ENCODE results near the gene CACNA1C.

The CACNA1C gene

DNA sequence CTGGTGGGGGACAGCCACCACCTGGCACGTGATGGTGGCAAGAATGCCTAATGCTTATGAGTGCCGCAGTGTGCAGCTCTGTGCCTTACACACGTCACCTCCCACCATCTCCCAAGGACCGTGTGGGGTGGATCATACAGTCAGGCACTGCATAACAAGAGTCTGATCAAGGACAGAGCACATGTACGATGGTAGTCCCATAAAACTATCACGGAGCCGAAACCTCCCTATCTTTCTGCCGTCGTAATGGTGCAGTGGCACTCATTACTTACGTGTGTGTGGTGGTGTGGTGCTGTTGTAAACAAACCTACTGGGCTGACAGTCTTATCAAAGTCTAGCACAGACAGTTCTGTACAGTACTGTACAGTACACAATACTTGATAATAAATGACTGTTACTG is 89.3 kb downstream of the CACNA1C start:
- DNase-seq = no peak

DNA sequence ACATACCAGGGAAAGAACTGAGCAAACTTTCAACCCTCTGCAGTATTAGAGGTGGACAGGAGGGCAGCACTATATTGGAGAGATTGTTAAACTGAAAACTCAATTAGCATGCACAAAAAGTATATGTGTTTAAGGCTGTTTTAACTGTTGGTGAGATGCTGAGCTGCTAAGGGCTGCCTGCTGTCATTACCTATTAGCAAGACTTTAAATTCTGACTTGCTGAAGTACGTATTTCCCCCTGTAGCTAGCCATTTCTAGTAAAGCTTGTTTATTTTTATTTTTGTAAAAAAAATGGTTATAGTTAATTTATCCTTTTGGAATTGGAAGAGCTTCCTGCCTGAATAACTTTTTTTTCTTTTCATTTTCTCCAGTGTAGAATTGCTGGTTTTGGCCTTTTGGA is 92.2 kb downstream of the CACNA1C start:
- no peak for DNase-seq

DNA sequence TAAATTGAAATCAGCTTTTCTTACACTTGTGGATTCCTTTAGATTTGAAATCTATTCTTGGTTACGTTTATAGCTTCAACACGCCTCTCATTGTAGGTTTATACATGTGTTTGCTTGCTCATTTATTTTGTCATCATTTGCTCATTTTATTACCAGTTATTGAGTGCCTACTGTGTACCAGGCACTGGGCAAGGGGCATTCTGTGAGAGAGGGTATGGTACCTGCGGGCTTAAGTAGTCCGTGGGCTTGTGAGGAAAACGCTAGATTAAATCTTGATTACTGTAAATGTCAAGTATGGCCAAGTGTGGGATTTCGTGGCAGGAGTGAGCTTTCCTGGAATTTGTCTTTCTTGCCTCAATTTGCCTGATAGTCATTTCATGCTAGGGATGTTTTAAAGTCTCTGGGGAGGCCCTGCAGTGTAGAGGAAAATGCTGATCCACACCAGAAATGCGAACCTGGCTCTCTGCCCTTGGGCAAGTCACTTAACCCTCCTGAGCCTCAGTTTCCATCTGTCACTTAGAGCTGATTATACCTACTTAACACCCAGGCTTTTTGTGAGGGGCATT is 92.7 kb downstream of the CACNA1C start:
- DNase-seq = no peak

DNA sequence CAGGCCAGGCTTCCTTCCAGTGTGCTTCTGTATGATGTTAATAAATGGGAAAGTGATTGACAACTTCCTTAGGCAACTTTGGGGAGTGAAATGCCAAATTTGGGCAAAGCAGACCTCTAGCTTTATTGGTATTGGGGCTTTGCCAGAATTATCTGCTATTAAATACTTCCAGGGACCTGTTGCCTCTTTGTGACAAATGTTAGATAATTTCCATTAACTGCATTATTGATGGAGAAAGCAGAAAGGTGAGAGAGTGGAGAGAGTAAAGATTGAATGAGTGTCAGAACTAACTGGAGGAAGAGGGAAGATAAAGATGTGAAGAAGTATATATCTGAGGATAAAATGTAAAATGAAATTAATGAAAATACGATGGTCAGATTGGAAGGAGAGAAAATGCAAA is 94.5 kb downstream of the CACNA1C start:
- DNase-seq = no peak

DNA sequence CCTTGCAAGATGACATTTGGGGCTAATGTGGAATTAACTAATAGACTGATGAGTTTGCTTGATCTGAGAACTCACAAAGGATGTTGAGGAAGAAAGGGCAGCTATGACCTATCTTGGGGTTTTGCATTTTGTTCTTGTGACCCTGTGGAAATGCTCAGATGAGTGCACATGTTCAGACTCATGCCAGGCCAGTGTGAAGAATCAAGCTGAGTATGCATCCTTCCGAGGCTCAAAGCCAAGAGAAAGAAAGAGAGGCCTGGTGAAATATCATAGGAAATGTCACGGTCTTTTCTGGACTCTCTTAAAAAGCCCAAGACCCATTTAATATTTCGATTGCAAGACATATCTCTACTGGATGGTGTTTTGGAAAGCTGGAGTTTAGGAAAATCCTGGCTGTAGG is 96.3 kb downstream of the CACNA1C start:
- no peak for DNase-seq

DNA sequence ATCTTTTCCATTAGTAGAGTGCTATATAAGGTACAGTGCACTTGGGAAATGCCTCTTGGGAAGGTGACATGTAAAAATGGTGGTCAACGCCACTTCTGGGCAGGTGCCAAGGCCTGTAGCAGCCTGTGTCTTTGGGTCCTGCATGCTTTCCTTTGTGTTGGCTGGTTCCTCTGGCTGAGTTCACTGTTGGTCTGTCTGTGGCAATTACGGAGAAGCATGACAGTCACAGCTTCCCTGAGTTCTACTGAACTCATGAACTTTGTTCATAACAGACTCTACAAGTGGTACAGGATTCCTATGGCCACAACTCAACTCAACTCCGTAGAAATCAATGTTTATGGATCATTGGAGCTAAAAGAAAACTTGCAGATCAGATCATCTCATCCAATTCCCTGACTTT is 98.0 kb downstream of the CACNA1C start:
- no peak for DNase-seq

DNA sequence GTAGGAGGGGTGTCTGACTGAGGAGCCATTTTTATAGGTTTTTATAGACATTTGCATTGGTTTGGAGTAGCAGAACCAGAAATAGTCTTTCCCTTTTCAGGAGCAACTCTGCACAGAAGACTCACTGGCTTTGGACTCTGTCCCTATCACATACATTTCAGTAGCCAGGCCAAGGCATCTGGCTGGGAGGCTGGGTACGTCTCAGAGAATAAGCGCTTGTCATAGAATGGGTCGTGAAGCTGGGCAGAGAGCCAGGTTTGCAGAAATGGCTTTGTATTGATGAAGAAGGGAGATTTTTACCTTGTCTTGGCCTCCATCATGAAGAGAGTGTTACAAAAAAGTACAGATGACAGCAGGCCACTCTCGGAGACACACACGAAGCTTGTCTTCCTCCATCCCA is 98.6 kb downstream of the CACNA1C start:
- DNase-seq = no peak

DNA sequence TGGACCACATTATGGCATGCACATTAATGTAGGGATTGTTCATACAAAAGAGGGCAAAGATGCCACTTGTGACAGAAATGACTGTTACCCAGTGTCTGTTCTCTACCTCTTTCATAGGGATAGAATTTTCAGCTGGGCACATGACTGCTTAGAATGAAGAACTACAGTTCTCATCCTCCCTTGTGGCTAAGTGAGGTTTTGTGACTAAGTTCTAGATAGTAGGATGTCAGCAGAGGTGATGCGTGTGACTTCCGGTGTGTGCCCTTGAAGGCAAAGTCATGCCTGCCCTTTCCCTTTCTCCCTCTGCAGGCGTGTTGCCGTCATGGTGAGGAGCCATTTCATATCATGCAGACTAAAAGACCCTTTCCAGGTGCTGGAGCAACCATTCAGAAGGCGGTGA is 99.3 kb downstream of the CACNA1C start:
- DNase-seq = no peak

DNA sequence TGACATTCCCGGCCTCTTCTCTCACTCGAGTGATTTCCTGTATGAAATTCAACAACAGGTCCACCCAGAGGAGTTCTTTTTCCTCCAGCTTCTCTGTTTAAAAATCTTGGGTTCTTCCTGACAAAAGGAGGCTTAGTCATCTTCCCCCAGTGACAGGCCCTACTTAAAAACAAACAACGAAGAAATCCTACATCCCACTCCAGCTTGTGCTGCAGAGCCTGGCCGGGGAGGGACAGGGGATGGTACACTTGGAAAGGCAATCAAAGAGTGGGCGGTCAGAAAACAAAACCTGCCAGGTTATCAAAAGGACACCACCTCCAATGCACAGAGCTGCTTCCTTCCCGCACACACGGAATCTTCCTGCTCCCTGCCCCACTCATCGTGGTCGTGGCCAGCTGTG is 101.3 kb downstream of the CACNA1C start:
- DNase-seq = no peak

DNA sequence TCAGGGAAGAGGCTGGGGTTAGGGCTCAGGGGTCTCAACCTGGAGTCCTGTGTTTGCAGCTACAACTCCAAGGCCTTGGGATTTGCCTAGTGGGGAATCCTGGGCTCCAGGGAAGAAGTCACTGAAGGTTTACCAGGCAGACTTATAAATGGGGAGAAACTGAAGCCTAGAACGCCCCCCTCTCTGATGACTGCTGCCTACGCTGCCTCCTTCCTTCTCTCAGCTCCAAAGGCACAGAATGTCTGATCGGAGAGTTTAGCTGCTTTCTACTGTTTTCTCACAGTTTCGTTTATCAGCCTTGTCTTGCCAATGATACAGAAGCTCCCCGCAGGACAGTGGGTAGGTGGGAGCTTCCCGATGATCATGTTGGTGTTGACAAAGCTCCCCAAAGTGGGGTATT is 101.7 kb downstream of the CACNA1C start:
- no peak for DNase-seq

DNA sequence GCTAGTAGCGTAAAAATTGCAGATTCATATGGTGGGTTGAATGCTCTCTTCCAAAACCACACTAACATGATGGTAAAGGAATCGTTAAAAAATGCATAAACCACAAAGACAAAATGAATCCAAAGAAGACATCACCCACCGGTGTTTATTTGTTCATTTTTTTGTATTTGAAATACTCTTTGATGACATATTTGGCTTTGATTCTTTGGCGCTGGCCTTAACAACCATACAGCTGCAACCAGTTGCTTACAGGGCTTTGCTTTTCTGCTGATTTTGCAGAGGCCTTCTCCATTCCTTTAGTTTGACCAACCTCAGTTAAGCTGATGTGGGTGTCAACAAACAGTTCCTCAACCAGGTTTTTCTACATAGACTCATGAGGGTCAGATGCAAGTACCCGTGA is 103.5 kb downstream of the CACNA1C start:
- no peak for DNase-seq

DNA sequence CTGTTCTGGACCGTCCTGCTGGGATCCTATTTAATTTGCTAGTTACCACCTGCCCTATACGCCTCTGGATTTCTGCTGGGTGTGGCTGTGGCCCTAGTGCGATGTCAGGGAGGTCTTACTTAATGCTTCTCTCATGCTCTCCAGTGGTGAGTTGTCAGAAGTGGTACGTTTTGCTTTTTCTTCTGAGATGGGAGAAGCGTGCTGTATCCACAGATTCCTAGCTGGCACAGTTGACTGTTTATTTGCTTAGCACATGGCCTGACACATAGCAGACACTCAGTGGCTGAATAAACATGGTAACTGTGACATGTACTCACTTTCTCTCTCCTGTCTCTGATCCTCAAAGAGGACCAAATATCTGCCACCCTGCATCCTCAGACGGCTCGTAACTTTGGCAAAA is 107.3 kb downstream of the CACNA1C start:
- no peak for DNase-seq

DNA sequence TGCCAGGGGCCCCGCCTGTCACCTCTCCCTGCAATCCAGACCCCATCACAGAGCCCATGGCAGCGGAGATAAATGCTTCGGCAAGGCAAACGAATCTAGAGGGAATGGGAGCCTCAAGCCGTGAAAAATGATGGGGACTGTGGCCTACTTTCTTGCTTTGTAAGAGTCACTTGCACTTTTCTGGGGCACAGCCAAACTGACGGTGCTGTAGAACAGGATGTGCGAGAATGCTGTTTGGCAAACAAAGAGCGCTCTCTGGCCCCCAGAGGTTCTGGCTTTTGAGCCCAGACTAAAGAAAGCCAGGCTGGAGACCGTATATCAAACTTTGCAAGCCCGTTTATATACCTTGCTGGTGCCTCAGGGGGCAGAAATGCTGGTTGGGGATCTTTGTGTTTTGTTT is 108.7 kb downstream of the CACNA1C start:
- no peak for DNase-seq

DNA sequence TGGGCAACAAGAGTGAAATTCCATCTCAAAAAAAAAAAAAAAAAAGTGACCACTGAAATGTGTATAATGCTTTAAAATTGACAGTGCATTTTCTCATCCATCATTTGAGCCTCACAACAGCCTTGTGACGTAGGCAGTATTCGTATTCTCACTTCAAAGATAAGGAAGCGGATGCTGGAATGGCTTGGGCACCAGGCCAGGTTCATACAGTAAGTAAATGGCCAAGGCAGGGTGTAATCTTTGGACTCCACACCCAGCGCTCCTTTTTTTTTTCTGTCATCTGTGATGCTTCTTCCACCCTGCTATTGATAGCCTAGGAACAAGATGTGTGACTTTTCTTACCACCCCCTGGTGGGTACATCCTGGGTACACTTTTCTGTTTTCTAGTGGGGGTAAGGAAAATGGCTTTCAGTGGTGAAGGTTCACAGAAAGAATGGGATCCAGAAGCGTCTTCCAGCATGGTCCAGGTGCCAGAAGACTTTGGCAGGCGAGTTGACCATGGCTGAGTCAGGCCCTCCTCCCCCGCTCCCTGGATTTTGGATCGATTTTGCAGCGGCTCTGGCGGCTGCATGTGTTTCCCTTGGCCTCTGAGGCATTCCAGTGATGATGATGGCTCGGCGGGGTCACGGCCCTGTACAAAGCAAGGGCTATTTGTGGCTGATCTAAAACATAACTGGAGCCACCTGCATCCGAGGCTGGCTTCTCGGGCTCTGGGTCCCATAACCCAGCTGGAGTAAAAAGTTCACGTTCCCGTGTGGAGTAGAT is 110.6 kb downstream of the CACNA1C start:
- DNase-seq = no peak

DNA sequence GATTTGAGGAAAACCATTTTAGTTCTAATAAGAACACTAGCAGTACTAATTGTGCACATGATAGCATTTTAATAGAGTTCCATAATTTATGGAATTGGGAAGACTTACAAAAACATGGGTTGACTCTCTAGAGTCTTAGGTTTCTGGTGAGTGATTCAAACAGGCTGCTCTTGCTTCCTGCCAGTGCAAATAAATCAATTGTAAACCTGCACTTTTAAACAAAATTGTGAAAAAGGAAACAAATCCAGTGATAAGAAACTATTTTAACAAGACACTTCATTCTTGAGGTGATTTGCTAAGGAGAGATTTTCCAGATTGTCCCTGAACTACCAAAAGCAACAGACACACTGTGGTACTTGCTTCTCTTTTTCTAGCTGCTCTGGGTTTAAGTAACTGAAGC is 112.2 kb downstream of the CACNA1C start:
- DNase-seq = no peak

DNA sequence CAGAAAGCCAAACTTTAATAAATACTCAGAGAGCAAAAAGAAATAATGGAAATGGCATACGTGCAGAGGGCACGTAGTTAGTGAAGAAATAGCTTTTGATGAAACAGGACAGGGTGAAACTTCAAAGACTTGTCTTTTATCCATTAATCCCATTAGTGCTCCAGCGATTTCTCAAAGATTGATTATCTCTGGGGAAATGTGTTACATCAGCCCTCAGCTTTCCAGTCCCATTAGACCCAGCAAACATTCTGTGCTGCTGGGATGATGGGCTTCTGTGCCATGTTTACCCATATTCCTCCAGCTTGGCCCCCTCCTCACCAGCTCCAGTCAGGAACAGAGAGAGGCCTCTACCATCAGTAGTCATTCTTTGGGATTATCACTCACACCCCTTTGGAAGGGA is 113.1 kb downstream of the CACNA1C start:
- DNase-seq = no peak

DNA sequence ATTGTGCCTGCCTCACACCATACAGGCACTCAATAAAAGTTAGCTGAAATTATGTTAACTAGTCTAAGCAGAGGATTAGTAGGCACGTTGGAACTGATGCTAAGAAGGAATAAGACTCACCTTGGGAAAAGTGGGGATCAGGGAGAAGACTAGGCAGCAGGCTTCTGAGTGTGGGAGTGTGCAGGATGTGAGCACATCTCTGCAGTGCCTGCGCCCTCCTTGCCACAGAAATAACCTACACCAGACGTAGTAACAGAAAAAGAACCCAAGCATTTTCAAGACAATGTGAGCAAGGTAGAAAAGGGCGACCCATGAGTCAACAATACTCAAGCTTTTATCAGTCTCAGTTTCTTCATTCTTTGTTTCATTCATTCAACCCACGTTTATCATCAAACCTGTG is 113.9 kb downstream of the CACNA1C start:
- no peak for DNase-seq

DNA sequence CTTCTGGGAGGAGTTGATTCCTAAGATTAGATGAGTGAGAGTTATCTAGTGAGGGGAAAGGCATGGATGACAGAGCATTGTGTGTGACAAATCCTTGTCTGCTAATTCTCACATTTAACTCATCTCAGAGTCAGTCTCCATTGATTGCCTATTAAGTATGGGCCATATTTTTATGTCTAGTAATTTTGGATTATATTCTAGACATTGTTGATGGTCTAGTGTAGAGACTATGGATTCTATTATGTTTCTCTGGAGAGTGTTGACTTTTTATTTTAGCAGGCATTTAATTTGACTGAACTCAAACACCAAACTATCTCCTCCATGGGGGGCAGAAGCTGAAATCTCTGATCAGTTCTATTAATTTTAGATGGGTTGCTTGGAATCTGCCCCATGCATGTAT is 114.4 kb downstream of the CACNA1C start:
- DNase-seq = no peak

DNA sequence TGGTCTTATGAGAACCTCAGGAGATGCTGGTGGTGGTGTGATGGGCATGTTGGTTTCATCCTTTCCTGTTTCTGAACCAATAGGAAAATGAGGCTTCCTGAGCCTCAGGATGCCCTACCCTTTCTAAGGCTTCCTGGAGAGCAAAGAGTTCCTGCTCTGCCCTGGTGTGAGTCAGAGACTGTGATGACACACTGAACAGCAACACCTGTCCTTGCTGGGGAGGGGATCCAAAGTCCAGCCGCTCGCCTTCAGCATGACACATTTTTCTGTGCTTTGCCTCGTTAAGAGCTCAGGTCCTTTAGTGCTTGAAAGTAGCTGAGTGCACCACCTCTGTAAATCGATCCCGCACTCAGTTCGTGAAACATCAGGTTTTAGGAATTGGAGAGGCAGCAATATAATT is 116.0 kb downstream of the CACNA1C start:
- DNase-seq = no peak

DNA sequence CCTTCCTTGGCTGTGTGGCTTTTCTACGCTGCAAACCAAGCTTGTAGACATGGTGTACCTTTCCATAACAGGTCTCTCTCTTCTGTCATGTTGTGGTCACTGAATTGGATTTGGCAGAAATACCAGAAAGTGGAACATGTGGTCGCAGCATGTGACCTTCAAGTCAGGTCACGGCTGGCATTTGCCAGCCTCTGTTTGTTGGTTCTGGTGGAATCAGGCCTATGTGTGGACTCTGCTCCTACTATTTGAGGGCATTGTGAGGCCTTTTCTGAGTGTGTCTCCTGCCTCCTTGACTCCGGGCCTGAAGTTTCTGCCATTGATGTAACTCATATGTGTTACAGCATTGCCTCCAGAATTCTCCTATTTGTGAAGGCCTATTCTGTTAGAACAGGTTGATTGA is 116.7 kb downstream of the CACNA1C start:
- DNase-seq = no peak

DNA sequence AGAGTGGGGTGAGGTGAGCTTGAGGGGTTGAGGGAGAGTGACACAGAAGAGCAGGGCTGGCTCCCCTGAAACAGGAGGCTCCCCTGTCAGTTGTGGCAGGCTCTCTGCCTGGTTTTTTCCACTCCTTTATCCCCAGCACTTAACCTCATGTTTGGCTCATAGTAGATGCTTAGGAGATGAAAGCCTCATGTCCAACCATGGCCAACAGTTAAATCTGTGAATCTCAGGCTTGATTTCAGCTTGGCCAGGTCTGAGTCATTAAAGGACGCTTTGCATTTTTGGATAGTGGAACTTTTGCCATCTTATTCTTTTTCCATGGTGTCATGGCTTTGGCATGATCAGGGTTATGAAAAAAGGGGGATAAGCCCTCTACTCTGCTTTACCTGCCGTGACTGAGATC is 117.2 kb downstream of the CACNA1C start:
- no peak for DNase-seq

DNA sequence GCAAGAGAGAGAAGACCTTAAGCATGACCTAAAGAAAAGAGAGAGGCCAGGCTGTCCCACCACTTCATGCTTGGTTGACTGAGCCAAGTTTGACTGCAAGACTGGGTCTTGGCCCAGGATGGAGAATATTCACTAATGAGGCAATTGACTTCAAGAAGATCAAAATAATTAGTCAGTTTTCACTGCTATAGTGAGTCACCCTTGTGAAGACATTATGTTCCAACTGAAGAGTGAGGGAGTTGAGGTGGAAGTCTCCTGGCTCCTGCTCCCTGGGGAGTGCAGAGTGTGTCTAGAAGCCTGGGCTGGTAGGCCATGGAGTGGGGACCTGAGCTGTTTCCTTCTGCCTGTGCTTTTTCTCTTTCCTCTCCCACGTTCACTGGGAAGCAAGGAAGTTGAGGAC is 117.6 kb downstream of the CACNA1C start:
- no peak for DNase-seq

DNA sequence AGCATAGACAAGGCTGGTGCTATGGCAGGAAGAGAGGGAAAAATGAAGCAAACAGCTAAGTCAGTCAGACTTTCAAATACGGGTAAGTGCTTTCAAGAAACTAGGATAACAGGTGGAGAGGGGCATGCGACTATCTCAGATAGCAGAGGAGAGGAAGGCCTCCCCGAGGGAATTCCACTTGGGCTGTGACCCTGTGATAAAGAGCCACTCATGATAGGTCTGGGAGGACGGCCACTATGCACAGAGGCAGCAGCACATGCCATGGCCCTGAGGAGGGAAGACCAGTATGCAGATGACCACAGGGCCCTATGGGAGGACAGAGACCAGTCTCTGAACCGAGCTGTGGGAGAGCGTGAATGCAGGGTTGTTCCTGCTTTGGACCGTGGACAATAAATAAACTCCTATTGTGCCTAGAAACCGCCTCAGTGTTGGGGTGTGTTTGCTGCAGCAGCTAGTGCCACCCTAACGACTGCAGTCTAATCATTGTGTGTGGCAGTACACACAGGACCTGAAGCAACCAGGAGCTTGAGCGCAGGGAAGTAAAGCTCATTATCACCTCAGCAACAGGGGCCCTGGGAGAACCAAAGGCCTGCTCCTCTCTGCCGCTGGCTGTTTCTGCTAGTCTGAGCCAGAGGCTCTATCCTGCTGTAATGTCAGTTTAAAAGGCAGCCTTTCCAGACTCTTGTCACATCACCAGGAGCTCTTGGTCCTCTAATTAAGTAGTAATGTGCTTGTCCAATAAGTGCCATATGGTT is 119.1 kb downstream of the CACNA1C start:
- DNase-seq = no peak

DNA sequence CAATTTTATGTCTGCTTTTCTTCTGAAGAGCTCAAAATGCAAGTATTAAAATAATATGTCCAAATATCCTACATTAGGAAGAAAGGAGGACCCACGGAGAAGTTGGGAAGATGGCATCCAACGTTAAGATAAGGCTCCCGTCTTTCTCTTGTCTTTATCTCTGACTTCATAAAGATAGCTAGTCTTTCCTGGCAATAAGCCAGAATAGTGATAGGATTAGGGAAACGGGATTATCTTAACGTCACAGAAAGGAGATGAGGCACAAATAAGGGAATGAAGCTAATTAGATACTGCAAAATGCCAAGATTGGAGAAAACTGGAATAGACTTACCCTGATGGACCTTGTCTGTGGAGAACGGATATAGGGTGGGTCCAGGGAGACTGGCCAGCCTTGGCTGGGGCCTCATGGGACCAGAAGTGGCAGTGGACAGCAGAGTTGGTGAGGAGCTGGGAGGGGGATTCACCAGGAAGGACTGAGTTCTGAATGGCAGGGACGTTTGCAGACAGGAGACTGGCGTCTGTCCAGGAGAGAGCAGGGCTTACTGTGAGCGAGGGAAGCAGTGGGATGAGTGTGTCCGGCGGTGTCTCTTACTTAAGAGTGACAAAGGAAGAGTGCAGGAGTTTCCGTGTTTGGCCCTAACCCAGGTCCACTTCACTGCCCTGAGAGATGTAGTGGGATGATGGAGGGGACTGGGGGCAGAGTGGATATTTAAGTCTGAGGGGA is 119.9 kb downstream of the CACNA1C start:
- no peak for DNase-seq

Measured in CD4-positive, alpha-beta T cell treated with Interleukin-1 beta for 1 hour (primary cell).